MM.1S (cell line): ENCODE data around the gene DCLRE1B.

ENCODE experiments used
- DNase-seq: peaks from one replicate; pipeline ENCODE4 v3.0.0-alpha.2; 2015
- H2AFZ ChIP-seq: fragments of 300-600 bp; sonication (generic); 2 replicates; pipeline ENCODE4 v1.6.0; 2016; ENCODE audit warnings: antibody characterized with exemption, low read length
- H3F3A ChIP-seq: fragments of 300-600 bp; sonication (generic); 2 replicates; pipeline ENCODE4 v1.6.1; 2016; ENCODE audit warnings: mild to moderate bottlenecking, antibody characterized with exemption, low read length, moderate library complexity, mixed read lengths; ENCODE audit not compliant: insufficient read depth
- H3K27ac ChIP-seq: fragments of 300-600 bp; sonication (generic); 2 replicates; pipeline ENCODE4 v1.5.1; 2016; ENCODE audit warnings: mild to moderate bottlenecking, low read length
- H3K27me3 ChIP-seq: fragments of 300-600 bp; sonication (generic); replicated peaks from 2 replicates; pipeline ENCODE4 v1.6.0; 2016; ENCODE audit warnings: low read length; ENCODE audit not compliant: insufficient read depth
- H3K36me3 ChIP-seq: fragments of 300-600 bp; sonication (generic); replicated peaks from 2 replicates; pipeline ENCODE4 v1.6.1; 2016; ENCODE audit warnings: mild to moderate bottlenecking, low read length, mixed read lengths; ENCODE audit not compliant: insufficient read depth
- H3K4me1 ChIP-seq: fragments of 300-600 bp; sonication (generic); 2 replicates; pipeline ENCODE4 v1.6.1; 2016; ENCODE audit warnings: low read length, mixed read lengths
- H3K4me2 ChIP-seq: fragments of 300-600 bp; sonication (generic); 2 replicates; pipeline ENCODE4 v1.6.0; 2016; ENCODE audit warnings: low read depth, low read length
- H3K4me3 ChIP-seq: fragments of 300-600 bp; sonication (generic); 2 replicates; pipeline ENCODE4 v1.5.1; 2016; ENCODE audit warnings: low read length, mixed read lengths
- H3K79me2 ChIP-seq: fragments of 300-600 bp; sonication (generic); 2 replicates; pipeline ENCODE4 v1.6.1; 2016; ENCODE audit warnings: mixed run types, low read length, mixed read lengths
- H3K9ac ChIP-seq: fragments of 300-600 bp; sonication (generic); 2 replicates; pipeline ENCODE4 v1.6.1; 2016; ENCODE audit warnings: low read length, mixed read lengths
- H3K9me2 ChIP-seq: fragments of 300-600 bp; sonication (generic); replicated peaks from 2 replicates; pipeline ENCODE4 v1.6.1; 2016; ENCODE audit warnings: mild to moderate bottlenecking, low read length, mixed read lengths; ENCODE audit not compliant: insufficient read depth
- H3K9me3 ChIP-seq: fragments of 300-600 bp; sonication (generic); replicated peaks from 2 replicates; pipeline ENCODE4 v1.6.1; 2016; ENCODE audit warnings: mild to moderate bottlenecking, low read length, mixed read lengths; ENCODE audit not compliant: insufficient read depth
- H4K20me1 ChIP-seq: fragments of 300-600 bp; sonication (generic); 2 replicates; pipeline ENCODE4 v1.6.1; 2016; ENCODE audit warnings: mild to moderate bottlenecking, low read length, moderate library complexity, mixed read lengths; ENCODE audit not compliant: insufficient read depth
- CTCF ChIP-seq: fragments of 300-600 bp; sonication (generic); IDR thresholded peaks from 2 replicates; pipeline ENCODE4 v1.5.1; 2016; ENCODE audit warnings: antibody characterized with exemption, low read length, mixed read lengths
- EZH2 ChIP-seq: fragments of 300-600 bp; sonication (generic); optimal IDR thresholded peaks from 2 replicates; pipeline ENCODE3; 2017; ENCODE audit warnings: low read depth, mild to moderate bottlenecking, antibody characterized with exemption, low read length, mixed read lengths
- EZH2phosphoT487 ChIP-seq: fragments of 300-600 bp; sonication (generic); IDR thresholded peaks from 2 replicates; pipeline ENCODE4 v1.6.1; 2018; ENCODE audit warnings: antibody characterized with exemption, low read length

The DCLRE1B gene

DNA sequence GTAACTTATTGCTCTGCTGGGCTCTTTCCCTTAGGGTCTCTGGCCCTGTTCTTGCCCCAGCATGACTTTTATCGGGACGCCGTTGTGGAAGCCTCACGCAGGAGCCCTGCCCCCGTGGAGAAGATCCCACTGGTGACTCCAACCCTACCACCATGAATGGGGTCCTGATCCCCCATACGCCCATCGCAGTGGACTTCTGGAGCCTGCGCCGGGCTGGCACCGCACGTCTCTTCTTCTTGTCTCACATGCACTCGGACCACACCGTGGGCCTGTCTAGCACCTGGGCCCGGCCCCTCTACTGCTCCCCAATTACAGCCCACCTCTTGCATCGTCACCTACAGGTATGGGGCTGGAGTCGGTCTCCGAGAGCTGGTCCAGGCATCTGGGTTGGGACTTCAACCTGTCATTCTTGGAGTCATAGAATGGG lies 322 bp downstream of the DCLRE1B start:
- Histone ChIP-seq H3K27ac (peak overlapping the region; percentile 72; the same call in 1 of the 2 replicates), H4K20me1 (no peaks in the 10 kb centered on the region), H3K36me3 (no peaks in the 10 kb centered on the region), H3K27me3 (no peaks in the 10 kb centered on the region), H2AFZ (peak overlapping the region; percentile 75), H3K9me2 (no peaks in the 10 kb centered on the region), H3K9ac (peak overlapping the region; percentile 81), H3F3A (no peaks in the 10 kb centered on the region), H3K4me3 (peak overlapping the region; percentile 87), H3K9me3 (no peaks in the 10 kb centered on the region), H3K79me2 (peaks cover 15% of the 10 kb centered on the region), H3K4me2 (peak overlapping the region; percentile 63), H3K4me1 (0 out of 2 replicates have a peak, but pooled peaks cover 5% of the 10 kb centered on the region)
- TF ChIP-seq EZH2 (no peak), CTCF (no peak), EZH2phosphoT487 (no peak)
- DNase-seq, result peak; percentile 17

DNA sequence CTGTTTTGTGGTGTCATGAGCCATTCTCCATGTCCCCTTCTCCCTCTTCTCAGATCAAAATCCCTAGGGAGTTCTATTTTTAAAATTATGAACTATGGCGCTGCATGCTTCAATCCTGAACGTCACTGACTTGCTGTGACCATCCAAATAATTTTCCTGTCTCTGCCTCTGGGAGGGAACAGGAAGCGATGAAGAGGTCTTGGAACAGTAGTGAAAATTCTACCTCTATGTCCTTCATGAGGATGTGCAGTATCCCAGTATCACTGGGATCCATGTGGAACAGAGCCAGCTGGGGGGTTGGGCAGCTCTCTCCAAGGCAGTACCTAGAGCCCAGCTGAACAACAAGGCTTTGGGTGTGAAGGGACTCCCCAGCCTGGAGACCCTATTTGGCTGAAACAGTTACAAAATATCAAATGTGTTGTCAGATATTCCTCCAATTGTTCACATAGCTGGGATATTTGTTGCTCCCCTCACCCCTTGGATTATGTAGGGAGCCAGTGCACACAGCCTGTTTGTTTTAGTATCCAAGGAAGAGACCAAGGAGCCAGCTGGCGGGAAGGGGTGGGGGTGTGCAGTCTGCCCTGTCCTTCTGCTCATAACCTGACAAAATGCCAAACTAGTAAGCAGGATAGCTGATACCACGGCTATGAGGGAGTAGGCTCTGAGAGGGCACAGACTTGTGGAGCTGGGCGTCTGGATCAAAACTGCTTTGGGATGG lies 7.6 kb downstream of the DCLRE1B start:
- Histone ChIP-seq H4K20me1 (no peaks in the 10 kb centered on the region), H3K9me2 (no peaks in the 10 kb centered on the region), H2AFZ (no peak overlapping the region), H3K27me3 (no peaks in the 10 kb centered on the region), H3K4me1 (no peaks in the 10 kb centered on the region), H3F3A (no peaks in the 10 kb centered on the region), H3K9ac (no peak overlapping the region), H3K27ac (no peak overlapping the region), H3K79me2 (no peaks in the 10 kb centered on the region), H3K9me3 (no peaks in the 10 kb centered on the region), H3K4me3 (no peak overlapping the region), H3K4me2 (no peak overlapping the region), H3K36me3 (no peaks in the 10 kb centered on the region)
- TF ChIP-seq EZH2phosphoT487 (no peak), EZH2 (no peak), CTCF (no peak)
- DNase-seq, result no peak

- H3K27me3 ChIP-seq, result no peaks in the 10 kb centered on the region
- DNase-seq, result no peak
- no peaks in the 10 kb centered on the region for H3K79me2 ChIP-seq
- no peak overlapping the region for H3K27ac ChIP-seq
- no peaks in the 10 kb centered on the region for H3K9me2 ChIP-seq
- H3K4me2 ChIP-seq, result no peak overlapping the region
- H3K4me1 ChIP-seq, result no peaks in the 10 kb centered on the region
- H2AFZ ChIP-seq, result no peak overlapping the region
- H3K9me3 ChIP-seq, result no peaks in the 10 kb centered on the region
- TF ChIP-seq EZH2 (no peak), EZH2phosphoT487 (no peak), CTCF (no peak)
- H3F3A ChIP-seq, result no peaks in the 10 kb centered on the region
- no peaks in the 10 kb centered on the region for H4K20me1 ChIP-seq
- no peak overlapping the region for H3K9ac ChIP-seq
- no peaks in the 10 kb centered on the region for H3K36me3 ChIP-seq
- H3K4me3 ChIP-seq, result no peak overlapping the region
These were observed 8.2 kb downstream of the DCLRE1B start for GRCh38 chr1:113913312-113913668.
